Activated CD8-positive, alpha-beta T cell treated with anti-CD3 and anti-CD28 coated beads, Interleukin-2, amount 10 ng/mL, durations not matched to agents 7 days and 5 days (primary cell): ENCODE measurements around the gene OSBPL3. TPM values are rescaled to one million over a fixed set of nuclear protein-coding genes. Genes with fewer than 3 reads are reported as not detected.

Source experiments
- ATAC-seq: fragments of 150-1000 bp; cut with Tn5 transposase; one replicate; pipeline ENCODE4 v1.10.0; 2021; ENCODE audit warnings: moderate library complexity
- CTCF ChIA-PET: fragments of 350-600 bp; sonication (Branson Sonifier 250); formaldehyde crosslinking; loops from one replicate; lab custom pipeline; 2021; ENCODE audit warnings: antibody characterized with exemption; lab: Charles Lee
- POLR2A ChIA-PET: fragments of 350-600 bp; sonication (Branson Sonifier 250); formaldehyde crosslinking; loops from one replicate; lab custom pipeline; 2021; ENCODE audit warnings: antibody characterized with exemption; lab: Charles Lee
- DNase-seq: peaks from one replicate; pipeline ENCODE4 v3.0.0-alpha.2; 2020
- H3K27ac Mint-ChIP-seq: one replicate; pipeline ENCODE4 v1.8.0; 2021; ENCODE audit warnings: mild to moderate bottlenecking, mixed read lengths
- H3K27me3 Mint-ChIP-seq: one replicate; pipeline ENCODE4 v1.8.0; 2021; ENCODE audit warnings: low read depth, mixed read lengths
- H3K36me3 Mint-ChIP-seq: one replicate; pipeline ENCODE4 v1.8.0; 2021; ENCODE audit warnings: low read depth, mixed read lengths
- H3K4me1 Mint-ChIP-seq: one replicate; pipeline ENCODE4 v1.8.0; 2021; ENCODE audit warnings: low read depth, mixed read lengths
- H3K4me3 Mint-ChIP-seq: one replicate; pipeline ENCODE4 v1.8.0; 2021; ENCODE audit warnings: mild to moderate bottlenecking, mixed read lengths
- H3K9me3 Mint-ChIP-seq: one replicate; pipeline ENCODE4 v1.8.0; 2022; ENCODE audit warnings: mixed read lengths; ENCODE audit not compliant: insufficient read depth
- total RNA-seq, 2 experiments: library from RNA; stranded (reverse); gene quantifications; one replicate each; pipeline ENCODE4 v1.2.3, GENCODE V29; 2021

Gene OSBPL3
- total RNA-seq, 2 experiments from 2014 or later: 73.0 to 83.0 TPM

GRCh38 chr7:24920451-24921361 lies 59.3 kb downstream of the OSBPL3 start:
- H3K9me3 Mint-ChIP-seq: no peaks in the 10 kb centered on the region
- peaks cover 93% of the 10 kb centered on the region for H3K4me1 Mint-ChIP-seq
- ChIA-PET CTCF (interaction anchor here (1.0 to 3.5 kb wide), 4 partner anchors 10 to 100 kb away, joined by 3 to 22 read pairs (median 4); no protein-coding TSS in a partner anchor), POLR2A (interaction anchor here (1.4 to 1.9 kb wide), 3 partner anchors 10 to 39 kb away, joined by 3 to 12 read pairs (median 4); no protein-coding TSS in a partner anchor)
- peaks cover 34% of the 10 kb centered on the region for H3K36me3 Mint-ChIP-seq
- no peaks in the 10 kb centered on the region for H3K27me3 Mint-ChIP-seq
- ATAC-seq (peak; percentile 76), DNase-seq (no peak)
- H3K4me3 Mint-ChIP-seq: peak overlapping the region; percentile 58
- H3K27ac Mint-ChIP-seq: peak overlapping the region; percentile 94

DNA sequence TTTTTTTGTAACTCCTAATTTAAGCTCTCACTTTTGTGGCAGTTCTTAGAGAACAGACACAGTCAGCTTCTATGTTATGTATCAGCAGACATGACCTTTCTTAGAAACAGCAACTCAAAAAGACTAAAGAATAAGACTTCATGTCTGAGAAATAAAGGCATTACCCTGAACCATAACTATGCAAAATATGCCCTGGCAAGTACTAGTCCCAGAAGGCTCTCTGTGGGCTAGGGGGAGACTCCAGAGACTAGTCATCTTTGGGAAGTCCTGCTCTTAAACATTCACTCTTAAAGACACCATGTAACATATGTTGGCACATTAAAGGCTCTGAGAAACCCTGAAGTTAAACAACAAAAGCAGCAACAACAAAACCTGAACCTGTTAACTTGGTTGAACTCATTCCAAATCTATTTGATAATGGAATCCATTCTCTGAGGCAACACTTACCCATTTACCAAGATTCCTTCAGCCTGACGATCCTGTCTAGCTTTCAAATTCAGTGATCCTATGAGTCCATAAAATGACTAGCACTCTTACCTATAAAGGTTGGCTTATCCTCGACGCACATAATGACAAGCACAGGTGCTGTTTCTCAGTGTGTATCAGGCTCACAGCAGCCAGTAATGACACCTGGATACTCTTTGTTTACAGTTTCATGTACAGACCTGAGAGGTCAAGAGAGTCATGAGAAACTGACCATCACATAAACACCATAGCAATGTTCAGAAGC lies 62.3 kb downstream of the OSBPL3 start:
- POLR2A ChIA-PET: interaction anchor here (0.7 kb wide), 1 partner anchor 61 kb away, joined by 3 read pairs; no protein-coding TSS in a partner anchor
- Mint-ChIP-seq H3K9me3 (no peaks in the 10 kb centered on the region), H3K36me3 (peaks cover 53% of the 10 kb centered on the region), H3K4me1 (peaks cover 92% of the 10 kb centered on the region), H3K4me3 (no peak overlapping the region), H3K27ac (peak overlapping the region; percentile 11), H3K27me3 (no peaks in the 10 kb centered on the region)
- ATAC-seq (no peak), DNase-seq (no peak)
- CTCF ChIA-PET: interaction anchor here (1.2 to 1.4 kb wide), 2 partner anchors 10 to 106 kb away, joined by 3 to 5 read pairs; no protein-coding TSS in a partner anchor

DNA sequence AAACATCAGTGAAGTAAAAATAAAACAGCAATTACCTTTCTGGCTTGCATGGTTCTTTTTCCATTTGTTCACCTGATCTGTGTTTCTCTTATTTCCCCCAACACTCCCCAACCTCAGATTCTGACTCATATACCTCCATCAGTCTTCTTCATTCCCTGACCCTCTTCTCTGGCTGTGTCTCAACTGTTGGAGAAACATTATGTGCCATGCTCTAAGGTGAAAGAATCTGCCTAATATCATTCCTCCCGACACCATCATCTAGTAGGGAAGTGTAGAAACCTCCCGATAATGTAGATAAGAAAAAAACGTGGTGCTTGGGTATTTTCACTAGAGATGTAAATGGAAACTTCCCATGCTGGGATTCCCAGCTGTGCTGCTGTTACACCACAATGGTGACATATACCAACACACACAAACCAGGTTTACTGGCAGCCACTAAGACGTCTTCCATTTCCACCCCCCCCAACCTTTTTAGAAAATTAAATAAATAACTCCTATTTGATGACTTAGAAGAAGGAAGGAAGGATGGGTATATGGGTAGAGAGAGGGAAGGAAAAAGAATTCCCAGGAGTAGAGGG lies 63.4 kb downstream of the OSBPL3 start:
- no peak overlapping the region for H3K27ac Mint-ChIP-seq
- no peak overlapping the region for H3K4me3 Mint-ChIP-seq
- DNase-seq (no peak), ATAC-seq (no peak)
- CTCF ChIA-PET: interaction anchor here (1.4 to 3.3 kb wide), 2 partner anchors 11 to 96 kb away, joined by 5 to 11 read pairs; no protein-coding TSS in a partner anchor
- H3K36me3 Mint-ChIP-seq: peaks cover 58% of the 10 kb centered on the region
- POLR2A ChIA-PET: no interaction called here
- no peaks in the 10 kb centered on the region for H3K9me3 Mint-ChIP-seq
- no peaks in the 10 kb centered on the region for H3K27me3 Mint-ChIP-seq
- H3K4me1 Mint-ChIP-seq: peaks cover 92% of the 10 kb centered on the region

- peaks cover 62% of the 10 kb centered on the region for H3K36me3 Mint-ChIP-seq
- no peak overlapping the region for H3K27ac Mint-ChIP-seq
- ChIA-PET CTCF (interaction anchor here (0.6 to 3.3 kb wide), 5 partner anchors 18 to 102 kb away, joined by 3 to 11 read pairs (median 4); no protein-coding TSS in a partner anchor), POLR2A (interaction anchor here (0.5 to 2.3 kb wide), 3 partner anchors 66 to 1286 kb away, joined by 3 to 9 read pairs (median 4); partner anchors contain the start of gene OSBPL3)
- no peak for ATAC-seq
- DNase-seq: no peak
- no peaks in the 10 kb centered on the region for H3K9me3 Mint-ChIP-seq
- no peak overlapping the region for H3K4me3 Mint-ChIP-seq
- H3K4me1 Mint-ChIP-seq: peaks cover 93% of the 10 kb centered on the region
- no peaks in the 10 kb centered on the region for H3K27me3 Mint-ChIP-seq
Measured at GRCh38 chr7:24914465-24914859, 65.5 kb downstream of the OSBPL3 start.

DNA sequence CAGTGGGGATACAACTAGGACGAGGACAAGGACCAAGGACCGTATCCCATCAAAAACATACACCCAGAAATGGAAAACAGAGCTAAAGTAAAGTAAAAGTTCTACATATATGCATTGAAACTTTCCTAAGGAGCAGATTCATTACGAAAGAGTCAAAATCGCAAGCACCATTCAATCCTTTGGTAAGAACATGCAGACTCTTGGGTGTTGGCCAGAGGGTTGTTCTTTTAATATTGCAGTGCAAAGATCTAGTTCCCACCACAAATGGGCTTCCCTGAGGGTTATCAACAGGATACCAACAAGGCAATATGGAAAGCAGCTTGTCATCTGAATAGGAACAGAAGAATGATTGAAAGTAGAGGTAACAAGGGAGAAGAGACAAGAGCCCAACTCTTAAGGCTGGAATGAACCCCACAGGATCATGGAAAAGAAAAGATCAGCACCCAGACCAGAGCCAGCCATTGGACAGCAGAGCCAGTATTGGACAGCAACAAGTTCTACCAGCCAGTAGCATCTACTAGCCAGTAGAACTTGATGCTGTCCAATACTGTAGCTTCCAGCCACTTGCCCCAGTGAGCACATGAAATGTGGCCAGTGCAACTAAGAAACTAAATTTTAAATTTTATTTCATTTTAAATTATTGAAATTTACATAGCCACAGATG lies 66.0 kb downstream of the OSBPL3 start:
- ChIA-PET CTCF (interaction anchor here (0.6 to 3.3 kb wide), 5 partner anchors 68 to 190 kb away, joined by 3 to 11 read pairs (median 3); no protein-coding TSS in a partner anchor), POLR2A (interaction anchor here (0.5 to 2.3 kb wide), 2 partner anchors 66 to 1286 kb away, joined by 3 to 9 read pairs; partner anchors contain the start of gene OSBPL3)
- Mint-ChIP-seq H3K36me3 (peaks cover 57% of the 10 kb centered on the region), H3K4me3 (no peak overlapping the region), H3K27me3 (no peaks in the 10 kb centered on the region), H3K9me3 (no peaks in the 10 kb centered on the region), H3K4me1 (peaks cover 88% of the 10 kb centered on the region), H3K27ac (peak overlapping the region; percentile 82)
- ATAC-seq: no peak
- no peak for DNase-seq

DNA sequence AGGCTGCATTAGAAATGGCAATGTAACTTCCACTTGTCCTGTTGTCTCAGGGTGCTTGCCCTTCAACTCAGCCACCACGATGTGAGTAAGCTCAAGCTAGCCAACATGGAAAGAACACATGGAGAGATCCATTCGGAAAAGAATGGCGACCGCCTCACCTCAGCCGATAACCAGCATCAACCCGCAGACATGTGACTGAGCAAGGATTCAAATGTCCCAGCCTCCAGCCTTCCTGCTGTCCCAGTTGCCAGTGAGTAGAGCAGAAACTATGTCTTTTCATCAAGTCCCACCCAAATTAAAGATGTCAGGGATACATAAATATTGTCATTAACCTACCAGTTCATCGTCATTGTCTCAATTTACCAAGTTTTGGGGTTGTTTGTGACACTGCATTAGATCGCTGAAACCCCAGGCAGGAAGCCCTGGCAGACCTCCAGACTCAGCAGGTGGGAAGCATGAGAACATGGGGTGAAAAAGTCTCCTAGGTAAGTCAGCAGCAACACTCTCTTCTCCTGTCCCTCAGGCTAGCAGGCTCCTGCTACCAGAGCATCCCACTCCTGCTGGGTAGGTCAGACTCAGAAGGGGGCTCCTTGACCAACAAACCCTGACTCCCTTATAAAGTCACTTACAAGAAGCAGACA lies 67.0 kb downstream of the OSBPL3 start:
- H3K27ac Mint-ChIP-seq: peak overlapping the region; percentile 82
- no peaks in the 10 kb centered on the region for H3K27me3 Mint-ChIP-seq
- H3K36me3 Mint-ChIP-seq: peaks cover 48% of the 10 kb centered on the region
- no peak for ATAC-seq
- H3K4me3 Mint-ChIP-seq: no peak overlapping the region
- peaks cover 78% of the 10 kb centered on the region for H3K4me1 Mint-ChIP-seq
- ChIA-PET POLR2A (interaction anchor here (2.3 kb wide), 1 partner anchor 67 kb away, joined by 9 read pairs; the partner anchor contains the start of gene OSBPL3), CTCF (interaction anchor here (1.0 to 5.4 kb wide), 6 partner anchors 17 to 181 kb away, joined by 3 to 37 read pairs (median 14); partner anchors contain the start of gene OSBPL3)
- H3K9me3 Mint-ChIP-seq: no peaks in the 10 kb centered on the region
- DNase-seq: no peak

DNA sequence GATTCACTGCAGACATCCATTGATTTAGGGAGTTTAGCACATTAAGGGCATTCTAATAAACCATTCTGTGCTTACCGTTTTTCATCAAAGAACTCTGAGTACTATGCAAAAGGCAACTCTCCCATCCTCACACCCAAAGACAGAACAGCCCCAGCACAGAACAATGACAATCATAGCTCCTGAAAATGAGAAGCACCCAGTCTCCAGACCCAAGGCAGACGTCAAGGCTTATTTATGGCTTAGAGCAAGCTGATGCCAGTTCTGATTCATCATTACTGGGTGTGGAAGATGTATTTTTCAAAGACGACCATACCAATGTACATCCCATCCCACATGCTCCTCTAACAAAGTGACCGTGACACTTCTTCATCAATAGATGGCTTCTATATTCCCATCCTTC lies 67.6 kb downstream of the OSBPL3 start:
- no peak overlapping the region for H3K4me3 Mint-ChIP-seq
- peak overlapping the region; percentile 82 for H3K27ac Mint-ChIP-seq
- H3K36me3 Mint-ChIP-seq: peaks cover 45% of the 10 kb centered on the region
- ATAC-seq (no peak), DNase-seq (no peak)
- no peaks in the 10 kb centered on the region for H3K27me3 Mint-ChIP-seq
- ChIA-PET CTCF (interaction anchor here (1.3 to 5.4 kb wide), 6 partner anchors 10 to 158 kb away, joined by 3 to 37 read pairs (median 21); partner anchors contain the start of gene OSBPL3), POLR2A (interaction anchor here (1.8 to 5.1 kb wide), 2 partner anchors 66 to 69 kb away, joined by 4 to 39 read pairs; partner anchors contain the start of gene OSBPL3)
- peaks cover 73% of the 10 kb centered on the region for H3K4me1 Mint-ChIP-seq
- no peaks in the 10 kb centered on the region for H3K9me3 Mint-ChIP-seq

DNA sequence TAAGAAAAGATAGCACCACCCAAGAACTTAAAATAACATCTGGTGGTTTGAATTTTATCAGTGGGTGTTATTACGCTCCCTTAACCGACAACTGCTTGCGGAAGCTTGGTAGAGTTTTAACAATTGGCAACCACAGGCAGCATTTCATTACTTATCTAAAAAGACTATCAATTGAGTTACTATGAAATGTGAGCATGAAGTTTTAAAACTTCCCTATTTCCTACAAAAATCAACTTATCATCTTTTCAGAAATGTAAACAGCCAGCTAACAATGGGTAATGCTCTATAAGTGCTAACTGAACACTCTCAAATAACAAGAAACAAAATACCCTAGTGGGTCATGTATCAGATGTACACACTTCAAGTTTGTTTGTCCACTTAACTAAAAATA lies 68.8 kb downstream of the OSBPL3 start:
- CTCF ChIA-PET: interaction anchor here (0.8 to 5.4 kb wide), 16 partner anchors 11 to 187 kb away, joined by 3 to 37 read pairs (median 4); partner anchors contain the start of gene OSBPL3
- H3K9me3 Mint-ChIP-seq: no peaks in the 10 kb centered on the region
- H3K27ac Mint-ChIP-seq: peak overlapping the region; percentile 97
- peak; percentile 66 for DNase-seq
- POLR2A ChIA-PET: interaction anchor here (0.6 to 5.1 kb wide), 8 partner anchors 7 to 214 kb away, joined by 3 to 39 read pairs (median 6); partner anchors contain the start of genes CYCS and OSBPL3
- ATAC-seq: peak; percentile 55
- H3K27me3 Mint-ChIP-seq: no peaks in the 10 kb centered on the region
- H3K36me3 Mint-ChIP-seq: peaks cover 37% of the 10 kb centered on the region
- peak overlapping the region; percentile 62 for H3K4me3 Mint-ChIP-seq
- peaks cover 62% of the 10 kb centered on the region for H3K4me1 Mint-ChIP-seq

- Mint-ChIP-seq H3K27me3 (no peaks in the 10 kb centered on the region), H3K4me3 (peak overlapping the region; percentile 62), H3K4me1 (peaks cover 58% of the 10 kb centered on the region), H3K27ac (peak overlapping the region; percentile 97), H3K36me3 (peaks cover 35% of the 10 kb centered on the region), H3K9me3 (no peaks in the 10 kb centered on the region)
- POLR2A ChIA-PET: interaction anchor here (0.6 to 5.1 kb wide), 8 partner anchors 8 to 215 kb away, joined by 3 to 39 read pairs (median 6); partner anchors contain the start of genes CYCS and OSBPL3
- peak; percentile 33 for ATAC-seq
- DNase-seq: no peak
- CTCF ChIA-PET: interaction anchor here (0.8 to 5.4 kb wide), 14 partner anchors 11 to 183 kb away, joined by 3 to 37 read pairs (median 6); partner anchors contain the start of gene OSBPL3
Measured at GRCh38 chr7:24910551-24911212, 69.3 kb downstream of the OSBPL3 start.
